ENCODE data around the gene ERC2. TPM values are rescaled to one million over a fixed set of nuclear protein-coding genes. Genes with fewer than 3 reads are reported as not detected.
A peak's percentile ranks its signal among the peaks of the same experiment; 100 is the strongest.

Gene ERC2
- total RNA-seq, 1 experiment from 2014 or later = 0.77 TPM

DNA sequence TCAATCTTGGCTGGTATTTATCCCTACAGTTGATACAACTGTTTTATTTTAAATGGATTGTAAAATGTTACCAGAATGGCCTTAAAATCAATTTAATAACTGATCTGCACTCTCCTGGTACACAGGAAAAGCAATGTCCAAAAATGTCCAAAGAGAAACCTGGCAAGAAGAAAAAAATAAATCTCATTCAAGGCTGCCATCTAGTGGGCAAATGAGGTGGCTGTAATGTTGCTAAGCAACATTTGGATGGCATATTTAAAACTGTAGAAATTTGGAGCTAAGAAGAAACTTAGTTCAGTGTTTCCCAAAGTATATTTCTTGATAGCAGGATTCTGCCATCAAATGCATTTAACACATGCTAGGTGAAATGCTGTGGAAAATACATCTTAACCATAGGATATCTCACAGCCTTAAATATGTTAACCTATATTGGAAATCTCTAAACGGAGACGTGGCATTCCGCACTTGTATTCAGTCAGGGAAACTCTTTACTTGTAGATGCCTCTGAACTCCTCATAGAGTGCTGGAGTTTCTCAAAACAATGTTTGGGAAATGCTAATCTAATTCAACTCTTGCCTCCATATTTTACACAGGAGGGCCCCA, 216.8 kb downstream of the ERC2 start:
- TF ChIP-seq EZH2phosphoT487 (IDR thresholded peaks at IDR 0.05; ENCODE audit: borderline replicate concordance, low read length) = no peak
- TF ChIP-seq, protein P1, sequence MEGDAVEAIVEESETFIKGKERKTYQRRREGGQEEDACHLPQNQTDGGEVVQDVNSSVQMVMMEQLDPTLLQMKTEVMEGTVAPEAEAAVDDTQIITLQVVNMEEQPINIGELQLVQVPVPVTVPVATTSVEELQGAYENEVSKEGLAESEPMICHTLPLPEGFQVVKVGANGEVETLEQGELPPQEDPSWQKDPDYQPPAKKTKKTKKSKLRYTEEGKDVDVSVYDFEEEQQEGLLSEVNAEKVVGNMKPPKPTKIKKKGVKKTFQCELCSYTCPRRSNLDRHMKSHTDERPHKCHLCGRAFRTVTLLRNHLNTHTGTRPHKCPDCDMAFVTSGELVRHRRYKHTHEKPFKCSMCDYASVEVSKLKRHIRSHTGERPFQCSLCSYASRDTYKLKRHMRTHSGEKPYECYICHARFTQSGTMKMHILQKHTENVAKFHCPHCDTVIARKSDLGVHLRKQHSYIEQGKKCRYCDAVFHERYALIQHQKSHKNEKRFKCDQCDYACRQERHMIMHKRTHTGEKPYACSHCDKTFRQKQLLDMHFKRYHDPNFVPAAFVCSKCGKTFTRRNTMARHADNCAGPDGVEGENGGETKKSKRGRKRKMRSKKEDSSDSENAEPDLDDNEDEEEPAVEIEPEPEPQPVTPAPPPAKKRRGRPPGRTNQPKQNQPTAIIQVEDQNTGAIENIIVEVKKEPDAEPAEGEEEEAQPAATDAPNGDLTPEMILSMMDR (conservative IDR thresholded peaks at IDR 0.05; ENCODE audit: low read depth, low read length) = peak; percentile 87

DNA sequence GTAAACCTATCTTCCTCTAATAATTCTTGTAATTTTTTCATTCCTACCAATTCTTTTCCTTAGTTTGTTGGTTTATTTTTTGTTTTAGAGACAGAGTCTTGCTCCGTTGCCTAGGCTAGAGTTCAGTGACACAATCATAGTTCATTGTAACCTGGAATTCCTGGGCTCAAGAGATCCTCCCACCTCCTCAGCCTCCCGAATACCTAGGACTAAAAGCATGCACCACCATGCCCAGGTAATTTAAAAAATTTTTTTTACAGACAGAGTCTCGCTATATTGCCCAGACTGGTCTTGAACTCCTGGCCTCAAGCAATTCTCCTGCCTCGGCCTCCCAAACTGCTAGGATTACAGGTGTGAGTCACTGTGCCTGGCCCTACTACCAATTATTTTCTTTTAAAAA, 220.2 kb downstream of the ERC2 start:
- H3K9ac ChIP-seq (ENCODE audit: low read length) = no peak overlapping the region
- POLR2A ChIA-PET (ENCODE audit: unreplicated experiment) = no interaction called here
- intact Hi-C loops (cut with micrococcal nuclease) = no loop called here

More for the DNA sequence above, 216.8 kb downstream of the ERC2 start:
- no peaks in the 10 kb centered on the region for H3K9me2 ChIP-seq (replicated peaks; ENCODE audit: low read length)
- ChIA-PET POLR2A (ENCODE audit: unreplicated experiment) (no interaction called here), CTCF (interaction anchor here (0.6 to 1.0 kb wide), 5 partner anchors 201 to 1421 kb away, joined by 3 to 12 read pairs (median 3); no protein-coding TSS in a partner anchor)
- no peak overlapping the region for H3K9ac ChIP-seq (ENCODE audit: low read length)
- H3K36me3 ChIP-seq (ENCODE audit: low read depth, low read length) = no peaks in the 10 kb centered on the region
- no peak overlapping the region for H2AFZ ChIP-seq (ENCODE audit: low read length)
- H4K20me1 ChIP-seq (ENCODE audit: low read length) = no peaks in the 10 kb centered on the region
- no peak overlapping the region for H3K4me2 ChIP-seq (ENCODE audit: low read length)
- DNase-seq (peak; percentile 76), ATAC-seq (peak; percentile 83)
- H3K4me1 ChIP-seq (ENCODE audit: insufficient read depth, low read length) = no peaks in the 10 kb centered on the region
- peaks cover 8% of the 10 kb centered on the region; the same call in 1 of the 2 replicates for H3K27me3 ChIP-seq (ENCODE audit: low read length)
- H3K9me3 ChIP-seq (ENCODE audit: low read length) = no peaks in the 10 kb centered on the region
- intact Hi-C loops (cut with micrococcal nuclease) = loop anchor here (1.0 to 10.0 kb wide), 6 partner anchors 119 to 765 kb away; partner anchors contain the start of gene WNT5A
- H3K79me2 ChIP-seq (ENCODE audit: low read length) = no peaks in the 10 kb centered on the region
- H3K4me3 ChIP-seq (ENCODE audit: low read length) = no peak overlapping the region
- BruUV-seq (replicated peaks) = no TSS peak
- no peaks in the 10 kb centered on the region for H3F3A ChIP-seq (ENCODE audit: low read length, unreplicated experiment)
- no peak overlapping the region for H3K27ac ChIP-seq (ENCODE audit: low read length)

DNA sequence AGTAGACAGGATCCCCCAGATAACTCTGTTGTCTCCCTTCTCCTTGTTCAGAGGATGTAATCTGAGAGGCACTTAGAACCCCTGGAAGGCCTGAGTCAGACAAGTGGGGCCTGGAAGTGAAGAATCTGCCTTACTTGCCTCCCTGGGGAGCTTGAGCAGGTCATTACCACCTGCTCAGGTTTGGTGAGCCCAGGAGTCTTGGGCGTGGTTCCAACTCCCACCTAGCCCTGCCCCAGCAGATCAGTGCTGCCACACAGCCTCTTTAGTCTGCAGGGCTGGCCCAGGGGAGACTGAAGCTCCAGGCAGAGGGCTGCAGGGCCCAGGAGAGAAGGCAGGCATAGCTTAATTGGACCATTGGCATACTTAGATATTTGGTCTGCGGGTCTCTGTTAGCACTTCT, 230.0 kb downstream of the ERC2 start:
- CTCF ChIA-PET = no interaction called here

More for the DNA sequence above, 220.2 kb downstream of the ERC2 start:
- H3K79me2 ChIP-seq (ENCODE audit: low read length) = no peaks in the 10 kb centered on the region
- no TSS peak for BruUV-seq (replicated peaks)
- H2AFZ ChIP-seq (ENCODE audit: low read length) = no peak overlapping the region
- no peaks in the 10 kb centered on the region for H3K36me3 ChIP-seq (ENCODE audit: low read depth, low read length)
- H4K20me1 ChIP-seq (ENCODE audit: low read length) = no peaks in the 10 kb centered on the region
- H3K4me2 ChIP-seq (ENCODE audit: low read length) = no peak overlapping the region
- CTCF ChIA-PET = no interaction called here
- H3K9me2 ChIP-seq (replicated peaks; ENCODE audit: low read length) = no peaks in the 10 kb centered on the region
- H3F3A ChIP-seq (ENCODE audit: low read length, unreplicated experiment) = no peaks in the 10 kb centered on the region
- no peak for ATAC-seq
- TF ChIP-seq, protein P1 (conservative IDR thresholded peaks at IDR 0.05; ENCODE audit: low read depth, low read length) = no peak
- no peak for TF ChIP-seq EZH2 (IDR thresholded peaks at IDR 0.05; ENCODE audit: low read length, unreplicated experiment)
- TF ChIP-seq EZH2phosphoT487 (IDR thresholded peaks at IDR 0.05; ENCODE audit: borderline replicate concordance, low read length) = no peak
- no peak overlapping the region for H3K4me3 ChIP-seq (ENCODE audit: low read length)
- H3K9me3 ChIP-seq (ENCODE audit: low read length) = no peaks in the 10 kb centered on the region
- H3K27me3 ChIP-seq (ENCODE audit: low read length) = no peaks in the 10 kb centered on the region
- no peak overlapping the region for H3K27ac ChIP-seq (ENCODE audit: low read length)
- H3K4me1 ChIP-seq (ENCODE audit: insufficient read depth, low read length) = no peaks in the 10 kb centered on the region
- no peak for DNase-seq

More for the DNA sequence above, 230.0 kb downstream of the ERC2 start:
- Histone ChIP-seq H3K36me3 (ENCODE audit: low read depth, low read length) (no peaks in the 10 kb centered on the region), H3K79me2 (ENCODE audit: low read length) (no peaks in the 10 kb centered on the region), H3K9me3 (ENCODE audit: low read length) (no peaks in the 10 kb centered on the region), H2AFZ (ENCODE audit: low read length) (no peak overlapping the region), H4K20me1 (ENCODE audit: low read length) (no peaks in the 10 kb centered on the region), H3K4me3 (ENCODE audit: low read length) (no peak overlapping the region), H3K9ac (ENCODE audit: low read length) (no peak overlapping the region), H3K4me1 (ENCODE audit: insufficient read depth, low read length) (no peaks in the 10 kb centered on the region), H3K4me2 (ENCODE audit: low read length) (no peak overlapping the region), H3K27ac (ENCODE audit: low read length) (no peak overlapping the region), H3K9me2 (replicated peaks; ENCODE audit: low read length) (no peaks in the 10 kb centered on the region), H3F3A (ENCODE audit: low read length, unreplicated experiment) (no peaks in the 10 kb centered on the region), H3K27me3 (ENCODE audit: low read length) (peaks cover 11% of the 10 kb centered on the region; the same call in 1 of the 2 replicates)
- TF ChIP-seq EZH2phosphoT487 (IDR thresholded peaks at IDR 0.05; ENCODE audit: borderline replicate concordance, low read length) (no peak), EZH2 (IDR thresholded peaks at IDR 0.05; ENCODE audit: low read length, unreplicated experiment) (no peak)
- TF ChIP-seq, protein P1 (conservative IDR thresholded peaks at IDR 0.05; ENCODE audit: low read depth, low read length) = no peak
- ATAC-seq (no peak), DNase-seq (no peak)
- intact Hi-C loops (cut with micrococcal nuclease) = no loop called here
- no TSS peak for BruUV-seq (replicated peaks)
- POLR2A ChIA-PET (ENCODE audit: unreplicated experiment) = no interaction called here

Measured in PC-3 (cell line).